KMS-11 (cell line): ENCODE measurements around the gene PABPN1.

Source experiments
- H2AFZ ChIP-seq: fragments of 200-600 bp; sonication (generic); 2 replicates; pipeline ENCODE4 v1.6.1; 2016; ENCODE audit warnings: antibody characterized with exemption, mixed run types, low read depth
- H3K27ac ChIP-seq: fragments of 200-600 bp; sonication (generic); 2 replicates; pipeline ENCODE4 v1.6.1; 2016; ENCODE audit warnings: mild to moderate bottlenecking, mixed run types
- H3K27me3 ChIP-seq: fragments of 200-600 bp; sonication (generic); 2 replicates; pipeline ENCODE4 v1.6.1; 2017; ENCODE audit warnings: mild to moderate bottlenecking, low read depth, mixed run types, moderate library complexity; ENCODE audit not compliant: insufficient read depth
- H3K36me3 ChIP-seq: fragments of 200-600 bp; sonication (generic); 2 replicates; pipeline ENCODE4 v1.6.1; 2017; ENCODE audit warnings: mild to moderate bottlenecking, mixed run types; ENCODE audit not compliant: insufficient read depth
- H3K4me1 ChIP-seq: fragments of 200-600 bp; sonication (generic); 2 replicates; pipeline ENCODE4 v1.6.1; 2016; ENCODE audit warnings: mild to moderate bottlenecking, low read depth, mixed run types; ENCODE audit not compliant: poor library complexity, severe bottlenecking
- H3K4me2 ChIP-seq: fragments of 200-600 bp; sonication (generic); 2 replicates; pipeline ENCODE4 v1.7.0; 2016; ENCODE audit warnings: mild to moderate bottlenecking, mixed run types
- H3K4me3 ChIP-seq: fragments of 200-600 bp; sonication (generic); IDR thresholded peaks from 2 replicates; pipeline ENCODE4 v1.6.1; 2017; ENCODE audit warnings: low read depth, low read length, mixed read lengths; ENCODE audit not compliant: insufficient read depth
- H3K79me2 ChIP-seq: fragments of 200-600 bp; sonication (generic); 2 replicates; pipeline ENCODE4 v1.6.1; 2016; ENCODE audit warnings: low read depth, mixed run types; ENCODE audit not compliant: insufficient read depth
- H3K9ac ChIP-seq: fragments of 200-600 bp; sonication (generic); 2 replicates; pipeline ENCODE4 v1.6.1; 2016; ENCODE audit warnings: mild to moderate bottlenecking, mixed run types
- H4K20me1 ChIP-seq: fragments of 200-600 bp; sonication (generic); 2 replicates; pipeline ENCODE4 v1.6.1; 2016; ENCODE audit warnings: mild to moderate bottlenecking, mixed run types; ENCODE audit not compliant: insufficient read depth
- CTCF ChIP-seq: fragments of 200-600 bp; sonication (generic); conservative IDR thresholded peaks from 2 replicates; pipeline ENCODE4 v1.6.1; 2017; ENCODE audit warnings: low read depth, mild to moderate bottlenecking, antibody characterized with exemption, low read length, moderate library complexity, mixed read lengths

PABPN1 gene

DNA sequence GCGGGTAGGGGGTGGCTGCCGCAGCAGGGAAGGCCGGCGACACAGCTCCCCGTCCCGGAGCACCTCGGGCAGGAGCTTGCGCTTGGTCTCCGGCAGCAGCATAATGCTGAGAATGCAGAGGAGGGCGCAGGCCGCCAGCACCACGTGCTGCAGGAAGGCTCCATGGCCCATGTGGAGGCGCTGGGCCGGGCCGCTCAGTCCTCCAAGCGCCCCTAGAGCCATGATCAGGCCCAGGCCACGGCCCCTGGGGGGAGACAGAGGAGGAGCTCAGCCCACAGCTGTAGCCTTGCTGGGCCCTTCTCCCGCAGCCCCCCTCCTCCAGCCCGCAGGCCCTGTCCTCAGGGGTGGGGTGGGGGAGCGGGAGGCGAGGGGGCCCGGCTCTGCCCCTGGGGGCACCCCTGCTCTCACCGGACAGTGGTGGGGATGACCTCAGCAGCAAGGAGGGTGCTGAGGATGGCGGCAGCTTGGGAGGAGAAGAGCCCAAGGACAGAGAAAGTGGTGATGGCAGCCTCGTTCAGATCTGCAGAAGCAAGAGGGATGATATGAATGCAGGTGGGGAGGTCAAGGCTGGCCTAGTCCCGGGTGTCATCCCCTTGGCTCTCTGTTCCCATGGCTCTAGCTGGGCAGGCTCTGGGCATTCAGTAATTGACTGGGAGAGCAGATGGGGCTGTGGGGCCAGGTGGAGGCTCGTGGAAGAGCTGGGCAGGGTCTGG, 25.6 kb downstream of the PABPN1 start:
- no peak overlapping the region for H3K4me2 ChIP-seq
- no peak overlapping the region for H3K27ac ChIP-seq
- H3K36me3 ChIP-seq, result no peaks in the 10 kb centered on the region
- H3K79me2 ChIP-seq, result no peaks in the 10 kb centered on the region
- H3K27me3 ChIP-seq, result no peaks in the 10 kb centered on the region
- no peaks in the 10 kb centered on the region for H3K4me1 ChIP-seq
- H4K20me1 ChIP-seq, result no peaks in the 10 kb centered on the region
- no peak overlapping the region for H3K4me3 ChIP-seq
- TF ChIP-seq CTCF, result no peak
- H3K9ac ChIP-seq, result no peak overlapping the region
- H2AFZ ChIP-seq, result no peak overlapping the region

DNA sequence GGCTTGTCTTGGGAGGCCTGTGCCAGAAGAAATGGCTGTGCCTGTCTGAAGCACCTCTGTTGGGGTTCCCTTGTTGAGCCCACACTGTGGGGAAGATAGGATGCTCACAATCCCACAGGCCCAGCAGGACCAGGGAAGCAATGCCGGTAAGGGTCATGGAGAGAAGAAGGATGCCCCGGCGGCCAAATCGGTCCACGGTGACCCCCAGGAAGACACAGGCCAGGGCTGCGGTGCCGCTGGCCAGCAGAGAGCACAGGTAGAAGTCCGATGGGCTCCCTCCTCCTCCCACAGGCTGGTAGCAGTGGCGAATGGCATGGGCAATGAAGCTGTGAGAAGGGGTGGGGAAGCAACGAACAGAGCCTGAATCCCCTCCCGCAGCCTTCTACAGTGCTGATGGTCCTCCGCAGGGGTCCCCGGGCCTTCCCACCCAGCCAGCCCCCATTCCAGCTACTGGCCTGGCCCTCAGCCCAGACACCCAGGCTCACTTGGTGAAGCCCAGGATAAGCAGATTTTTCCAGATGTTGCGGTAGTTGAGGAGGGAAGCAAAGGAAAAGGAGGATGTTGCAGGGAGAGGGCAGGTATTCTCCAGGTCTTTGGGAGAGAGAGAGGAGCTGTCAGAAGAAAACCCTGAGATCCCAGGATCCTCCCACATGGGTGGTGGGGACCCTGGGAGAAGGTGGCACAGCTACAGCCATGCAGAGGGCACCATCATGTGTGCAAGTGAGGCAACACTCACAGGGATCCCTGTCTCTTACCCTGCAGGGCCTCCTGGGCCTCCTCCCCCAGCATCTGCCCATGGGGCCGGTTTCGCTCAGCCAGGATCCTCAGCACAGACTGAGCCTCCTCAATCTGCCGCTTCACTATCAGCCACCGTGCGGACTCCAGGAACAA, 26.4 kb downstream of the PABPN1 start:
- Histone ChIP-seq H3K4me3 (no peak overlapping the region), H2AFZ (no peak overlapping the region), H3K27me3 (no peaks in the 10 kb centered on the region), H4K20me1 (no peaks in the 10 kb centered on the region), H3K79me2 (no peaks in the 10 kb centered on the region), H3K4me2 (no peak overlapping the region), H3K36me3 (no peaks in the 10 kb centered on the region), H3K9ac (no peak overlapping the region), H3K4me1 (no peaks in the 10 kb centered on the region), H3K27ac (no peak overlapping the region)
- TF ChIP-seq CTCF, result no peak

DNA sequence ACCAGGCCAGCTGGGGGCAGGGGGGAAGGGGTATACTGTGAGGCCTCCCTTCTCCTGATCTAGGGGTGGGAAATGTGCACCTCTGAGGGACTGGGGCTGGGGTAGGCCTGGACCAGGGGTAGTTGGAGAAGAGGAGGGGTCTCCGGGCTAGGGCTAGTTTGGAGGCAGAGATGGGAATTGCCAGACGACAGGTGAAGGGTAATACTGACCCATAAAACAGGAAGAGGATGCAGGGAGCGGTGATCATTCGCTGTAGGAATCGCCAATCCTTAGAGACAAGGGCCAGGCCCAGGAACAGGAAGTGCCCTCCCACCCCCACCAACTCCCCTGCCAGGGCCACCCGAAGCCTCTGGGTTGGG, 27.0 kb downstream of the PABPN1 start:
- Histone ChIP-seq H3K9ac (no peak overlapping the region), H3K36me3 (no peaks in the 10 kb centered on the region), H4K20me1 (no peaks in the 10 kb centered on the region), H3K79me2 (no peaks in the 10 kb centered on the region), H2AFZ (no peak overlapping the region), H3K27ac (no peak overlapping the region), H3K4me1 (no peaks in the 10 kb centered on the region), H3K27me3 (no peaks in the 10 kb centered on the region), H3K4me2 (no peak overlapping the region), H3K4me3 (no peak overlapping the region)
- no peak for TF ChIP-seq CTCF

- Histone ChIP-seq H3K9ac (no peak overlapping the region), H3K79me2 (no peaks in the 10 kb centered on the region), H3K4me1 (no peaks in the 10 kb centered on the region), H2AFZ (no peak overlapping the region), H3K4me3 (no peak overlapping the region), H4K20me1 (no peaks in the 10 kb centered on the region), H3K36me3 (no peaks in the 10 kb centered on the region), H3K27me3 (no peaks in the 10 kb centered on the region), H3K4me2 (no peak overlapping the region), H3K27ac (no peak overlapping the region)
- TF ChIP-seq CTCF, result no peak
These were observed 28.0 kb downstream of the PABPN1 start for GRCh38 chr14:23349156-23349845.
